Measurements from ENCODE around the gene ASF1B.
"Not testable (repeated sequence)": the region's sequence is repeated elsewhere in the genome, so short reads cannot be mapped to it uniquely, and the experiment has no call there.

The ASF1B gene

GRCh38 chr19:14136509-14137281 lies at the start of gene ASF1B:
Gene ASF1B (minus strand): TSS chr19:14136589. CDS start chr19:14136456, 133 bp downstream.
- DNase-seq, result peak; percentile 100

- not testable (repeated sequence) for DNase-seq
These were observed 49.3 kb upstream of the ASF1B start for GRCh38 chr19:14185691-14186090.

GRCh38 chr19:14185158-14185557 lies 48.8 kb upstream of the ASF1B start:
- no peak for DNase-seq

- DNase-seq, result peak; percentile 25
These were observed 47.5 kb upstream of the ASF1B start for GRCh38 chr19:14183741-14184350.

GRCh38 chr19:14182476-14182875 lies 46.1 kb upstream of the ASF1B start:
- no peak for DNase-seq

- DNase-seq, result no peak
These were observed 45.5 kb upstream of the ASF1B start for GRCh38 chr19:14181906-14182305.

- DNase-seq, result not testable (repeated sequence)
These were observed 44.8 kb upstream of the ASF1B start for GRCh38 chr19:14181199-14181598.

GRCh38 chr19:14177496-14178074 lies 41.2 kb upstream of the ASF1B start:
- DNase-seq, result no peak

GRCh38 chr19:14175351-14175792 lies 39.0 kb upstream of the ASF1B start:
- DNase-seq, result no peak

GRCh38 chr19:14174883-14175282 lies 38.5 kb upstream of the ASF1B start:
- no peak for DNase-seq

GRCh38 chr19:14168993-14169392 lies 32.6 kb upstream of the ASF1B start:
- DNase-seq, result no peak

GRCh38 chr19:14168259-14168972 lies 32.0 kb upstream of the ASF1B start:
- no peak for DNase-seq

- DNase-seq, result no peak
These were observed 31.3 kb upstream of the ASF1B start for GRCh38 chr19:14167576-14168138.

- no peak for DNase-seq
These were observed 30.7 kb upstream of the ASF1B start for GRCh38 chr19:14166999-14167575.

GRCh38 chr19:14165990-14166830 lies 29.8 kb upstream of the ASF1B start:
- DNase-seq, result no peak

- no peak for DNase-seq
These were observed 28.5 kb upstream of the ASF1B start for GRCh38 chr19:14164724-14165493.

- no peak for DNase-seq
These were observed 27.7 kb upstream of the ASF1B start for GRCh38 chr19:14164082-14164481.

GRCh38 chr19:14162871-14163297 lies 26.5 kb upstream of the ASF1B start:
- no peak for DNase-seq

- no peak for DNase-seq
These were observed 24.9 kb upstream of the ASF1B start for GRCh38 chr19:14161305-14161704.

- DNase-seq, result no peak
These were observed 23.8 kb upstream of the ASF1B start for GRCh38 chr19:14160017-14160703.

Measured in fibroblast of skin of right biceps (primary cell).